CD4-positive, alpha-beta T cell treated with Interleukin-15 for 4 hours (primary cell): ENCODE measurements around the gene MMP24OS.

Experiments used
- DNase-seq: peaks from one replicate; pipeline ENCODE4 v3.0.0-alpha.2; 2020; ENCODE audit warnings: low spot score

The MMP24OS gene

GRCh38 chr20:35306931-35307517 is 29.1 kb upstream of the MMP24OS start:
- DNase-seq: no peak

GRCh38 chr20:35305682-35306556 is 28.0 kb upstream of the MMP24OS start:
- DNase-seq: peak; percentile 32

- DNase-seq: no peak
Measured at GRCh38 chr20:35304956-35305355, 27.0 kb upstream of the MMP24OS start.

- DNase-seq: peak; percentile 87
Measured at GRCh38 chr20:35303735-35304491, 26.0 kb upstream of the MMP24OS start.

GRCh38 chr20:35303382-35303734 is 25.4 kb upstream of the MMP24OS start:
- no peak for DNase-seq

- no peak for DNase-seq
Measured at GRCh38 chr20:35302421-35303335, 24.8 kb upstream of the MMP24OS start.

GRCh38 chr20:35301426-35301825 is 23.5 kb upstream of the MMP24OS start:
- no peak for DNase-seq

- DNase-seq: no peak
Measured at GRCh38 chr20:35300469-35301262, 22.7 kb upstream of the MMP24OS start.

GRCh38 chr20:35299780-35300179 is 21.9 kb upstream of the MMP24OS start:
- DNase-seq: no peak

- DNase-seq: no peak
Measured at GRCh38 chr20:35298264-35298663, 20.3 kb upstream of the MMP24OS start.

- no peak for DNase-seq
Measured at GRCh38 chr20:35297740-35298139, 19.8 kb upstream of the MMP24OS start.

- no peak for DNase-seq
Measured at GRCh38 chr20:35297155-35297554, 19.2 kb upstream of the MMP24OS start.

GRCh38 chr20:35296101-35296554 is 18.2 kb upstream of the MMP24OS start:
- no peak for DNase-seq

GRCh38 chr20:35295674-35296073 is 17.8 kb upstream of the MMP24OS start:
- no peak for DNase-seq

- no peak for DNase-seq
Measured at GRCh38 chr20:35295058-35295457, 17.1 kb upstream of the MMP24OS start.

GRCh38 chr20:35294293-35294685 is 16.4 kb upstream of the MMP24OS start:
- no peak for DNase-seq

- no peak for DNase-seq
Measured at GRCh38 chr20:35293303-35294292, 15.7 kb upstream of the MMP24OS start.

GRCh38 chr20:35292504-35293285 is 14.8 kb upstream of the MMP24OS start:
- DNase-seq: no peak
